Measurements from ENCODE around the gene APOL4. TPM values are rescaled to one million over a fixed set of nuclear protein-coding genes. Genes with fewer than 3 reads are reported as not detected.

APOL4 gene
- total RNA-seq, 1 experiment from 2014 or later, result not detected

- intact Hi-C loops (cut with micrococcal nuclease; ENCODE audit: unreplicated experiment), result no loop called here
- Histone ChIP-seq H3K9me3 (ENCODE audit: insufficient read depth, low read depth) (no peaks in the 10 kb centered on the region), H3K27ac (no peak overlapping the region), H3K36me3 (ENCODE audit: low read depth) (no peaks in the 10 kb centered on the region), H3K4me1 (replicated peaks; ENCODE audit: insufficient read depth) (no peaks in the 10 kb centered on the region), H2AFZ (no peak overlapping the region), H3K79me2 (ENCODE audit: low read depth) (no peaks in the 10 kb centered on the region), H3K9me2 (ENCODE audit: insufficient read depth) (no peaks in the 10 kb centered on the region), H3K4me2 (no peak overlapping the region), H3K4me3 (no peak overlapping the region), H4K20me1 (ENCODE audit: insufficient read depth) (no peaks in the 10 kb centered on the region), H3F3A (ENCODE audit: insufficient read depth, low read depth) (no peaks in the 10 kb centered on the region), H3K27me3 (ENCODE audit: insufficient read depth, low read depth) (peaks cover 5% of the 10 kb centered on the region; the same call in 1 of the 2 replicates)
- DNase-seq, result no peak
- no TSS peak for BruUV-seq (replicated peaks)
- ChIA-PET POLR2A (ENCODE audit: unreplicated experiment) (interaction anchor here (0.6 kb wide), 2 partner anchors 46 to 381 kb away, joined by 3 to 4 read pairs; no protein-coding TSS in a partner anchor), CTCF (interaction anchor here (0.6 kb wide), 1 partner anchor 139 kb away, joined by 3 read pairs; no protein-coding TSS in a partner anchor)
- TF ChIP-seq EZH2 (IDR thresholded peaks at IDR 0.05; ENCODE audit: low read depth) (no peak), CTCF (conservative IDR thresholded peaks at IDR 0.05) (no peak)
These were observed 14.4 kb upstream of the APOL4 start for GRCh38 chr22:36215981-36216380.

GRCh38 chr22:36213586-36213985 is 12.0 kb upstream of the APOL4 start:
- POLR2A ChIA-PET (ENCODE audit: unreplicated experiment), result no interaction called here

GRCh38 chr22:36212901-36213300 is 11.3 kb upstream of the APOL4 start:
- Histone ChIP-seq H3K9me2 (ENCODE audit: insufficient read depth) (no peaks in the 10 kb centered on the region), H3K4me2 (no peak overlapping the region), H3F3A (ENCODE audit: insufficient read depth, low read depth) (no peaks in the 10 kb centered on the region), H3K4me1 (replicated peaks; ENCODE audit: insufficient read depth) (no peaks in the 10 kb centered on the region), H3K79me2 (ENCODE audit: low read depth) (no peaks in the 10 kb centered on the region), H3K36me3 (ENCODE audit: low read depth) (no peaks in the 10 kb centered on the region), H2AFZ (no peak overlapping the region), H3K4me3 (no peak overlapping the region), H3K27ac (no peak overlapping the region), H3K27me3 (ENCODE audit: insufficient read depth, low read depth) (peaks cover 10% of the 10 kb centered on the region), H3K9me3 (ENCODE audit: insufficient read depth, low read depth) (peaks cover 18% of the 10 kb centered on the region), H4K20me1 (ENCODE audit: insufficient read depth) (no peaks in the 10 kb centered on the region)
- intact Hi-C loops (cut with micrococcal nuclease; ENCODE audit: unreplicated experiment), result no loop called here
- no peak for DNase-seq
- ChIA-PET POLR2A (ENCODE audit: unreplicated experiment) (no interaction called here), CTCF (interaction anchor here (0.6 kb wide), 1 partner anchor 29 kb away, joined by 3 read pairs; no protein-coding TSS in a partner anchor)
- TF ChIP-seq CTCF (conservative IDR thresholded peaks at IDR 0.05), result no peak
- no peak for TF ChIP-seq EZH2 (IDR thresholded peaks at IDR 0.05; ENCODE audit: low read depth)
- BruUV-seq (replicated peaks), result no TSS peak

More at GRCh38 chr22:36213586-36213985, 12.0 kb upstream of the APOL4 start:
- no peaks in the 10 kb centered on the region for H4K20me1 ChIP-seq (ENCODE audit: insufficient read depth)
- intact Hi-C loops (cut with micrococcal nuclease; ENCODE audit: unreplicated experiment), result no loop called here
- H3K9me3 ChIP-seq (ENCODE audit: insufficient read depth, low read depth), result peaks cover 15% of the 10 kb centered on the region
- no peak for TF ChIP-seq EZH2 (IDR thresholded peaks at IDR 0.05; ENCODE audit: low read depth)
- no peak for TF ChIP-seq CTCF (conservative IDR thresholded peaks at IDR 0.05)
- BruUV-seq (replicated peaks), result no TSS peak
- H2AFZ ChIP-seq, result no peak overlapping the region
- H3K4me1 ChIP-seq (replicated peaks; ENCODE audit: insufficient read depth), result no peaks in the 10 kb centered on the region
- H3K27me3 ChIP-seq (ENCODE audit: insufficient read depth, low read depth), result peaks cover 10% of the 10 kb centered on the region
- DNase-seq, result no peak
- H3K36me3 ChIP-seq (ENCODE audit: low read depth), result no peaks in the 10 kb centered on the region
- H3F3A ChIP-seq (ENCODE audit: insufficient read depth, low read depth), result no peaks in the 10 kb centered on the region
- CTCF ChIA-PET, result no interaction called here
- no peak overlapping the region for H3K27ac ChIP-seq
- no peaks in the 10 kb centered on the region for H3K9me2 ChIP-seq (ENCODE audit: insufficient read depth)
- no peaks in the 10 kb centered on the region for H3K79me2 ChIP-seq (ENCODE audit: low read depth)
- no peak overlapping the region for H3K4me2 ChIP-seq
- no peak overlapping the region for H3K4me3 ChIP-seq

Data from PC-9 (cell line).